Activated CD4-positive, alpha-beta T cell treated with anti-CD3 and anti-CD28 coated beads for 48 hours (primary cell): ENCODE results near the gene DDX11.
A peak's percentile ranks its signal among the peaks of the same experiment; 100 is the strongest.
"Not testable (repeated sequence)": the region's sequence is repeated elsewhere in the genome, so short reads cannot be mapped to it uniquely, and the experiment has no call there.

Source experiments
- DNase-seq: peaks from one replicate; pipeline ENCODE4 v3.0.0-alpha.2; 2020

Gene DDX11

GRCh38 chr12:31070971-31071740, 2.5 kb upstream of the DDX11 start:
- DNase-seq, result not testable (repeated sequence)

- not testable (repeated sequence) for DNase-seq
These were observed 698 bp upstream of the DDX11 start for GRCh38 chr12:31072962-31073361.

- DNase-seq, result peak; percentile 49
These were observed 744 bp downstream of the DDX11 start for GRCh38 chr12:31074333-31074874.

GRCh38 chr12:31076150-31076549, 2.5 kb downstream of the DDX11 start:
- DNase-seq, result not testable (repeated sequence)

- not testable (repeated sequence) for DNase-seq
These were observed 3.4 kb downstream of the DDX11 start for GRCh38 chr12:31077095-31077494.

- DNase-seq, result not testable (repeated sequence)
These were observed 4.3 kb downstream of the DDX11 start for GRCh38 chr12:31077998-31078397.

- not testable (repeated sequence) for DNase-seq
These were observed 5.8 kb downstream of the DDX11 start for GRCh38 chr12:31079421-31079820.

- not testable (repeated sequence) for DNase-seq
These were observed 6.6 kb downstream of the DDX11 start for GRCh38 chr12:31080221-31080620.

GRCh38 chr12:31081274-31081673, 7.6 kb downstream of the DDX11 start:
- DNase-seq, result not testable (repeated sequence)

GRCh38 chr12:31084241-31084640, 10.6 kb downstream of the DDX11 start:
- DNase-seq, result not testable (repeated sequence)

GRCh38 chr12:31086032-31086431, 12.4 kb downstream of the DDX11 start:
- not testable (repeated sequence) for DNase-seq

- DNase-seq, result not testable (repeated sequence)
These were observed 13.8 kb downstream of the DDX11 start for GRCh38 chr12:31087486-31087885.

GRCh38 chr12:31087956-31088355, 14.3 kb downstream of the DDX11 start:
- DNase-seq, result not testable (repeated sequence)

- DNase-seq, result no peak
These were observed 15.4 kb downstream of the DDX11 start for GRCh38 chr12:31089072-31089471.

- DNase-seq, result not testable (repeated sequence)
These were observed 18.0 kb downstream of the DDX11 start for GRCh38 chr12:31091629-31092028.

- DNase-seq, result not testable (repeated sequence)
These were observed 19.1 kb downstream of the DDX11 start for GRCh38 chr12:31092718-31093117.

- not testable (repeated sequence) for DNase-seq
These were observed 21.6 kb downstream of the DDX11 start for GRCh38 chr12:31095080-31095860.

GRCh38 chr12:31096251-31097065, 22.8 kb downstream of the DDX11 start:
- not testable (repeated sequence) for DNase-seq

- not testable (repeated sequence) for DNase-seq
These were observed 24.2 kb downstream of the DDX11 start for GRCh38 chr12:31097819-31098218.

- not testable (repeated sequence) for DNase-seq
These were observed 24.7 kb downstream of the DDX11 start for GRCh38 chr12:31098363-31098762.

GRCh38 chr12:31098771-31099170, 25.1 kb downstream of the DDX11 start:
- not testable (repeated sequence) for DNase-seq

GRCh38 chr12:31099434-31099833, 25.8 kb downstream of the DDX11 start:
- not testable (repeated sequence) for DNase-seq
